SK-N-DZ (cell line): ENCODE data around the gene ARHGAP8.
"Not testable (repeated sequence)": the region's sequence is repeated elsewhere in the genome, so short reads cannot be mapped to it uniquely, and the experiment has no call there.

ENCODE experiments used
- DNase-seq: peaks from one replicate; pipeline ENCODE4 v3.0.0-alpha.2; 2015; ENCODE audit warnings: low spot score

ARHGAP8 gene

GRCh38 chr22:44765571-44766285, 13.4 kb downstream of the ARHGAP8 start:
- no peak for DNase-seq

DNA sequence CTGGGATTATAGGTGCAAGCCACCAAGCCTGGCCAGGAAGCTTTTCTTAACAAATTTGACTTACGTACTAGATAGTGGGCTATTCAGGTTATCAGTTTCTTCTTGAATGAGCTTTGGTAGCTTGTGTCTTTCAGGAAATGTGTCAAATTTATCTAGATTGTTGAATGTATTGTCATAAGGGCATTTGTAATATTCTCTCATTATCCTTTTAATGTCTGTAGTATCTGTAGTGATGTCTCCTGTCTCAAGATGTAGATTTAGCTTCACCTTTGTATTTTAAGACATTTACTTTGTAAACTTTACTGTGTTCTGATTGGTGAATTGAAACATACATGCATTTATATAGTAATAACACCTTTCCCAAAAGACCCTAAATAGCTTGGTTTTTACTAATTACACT, 20.7 kb downstream of the ARHGAP8 start:
- no peak for DNase-seq

DNA sequence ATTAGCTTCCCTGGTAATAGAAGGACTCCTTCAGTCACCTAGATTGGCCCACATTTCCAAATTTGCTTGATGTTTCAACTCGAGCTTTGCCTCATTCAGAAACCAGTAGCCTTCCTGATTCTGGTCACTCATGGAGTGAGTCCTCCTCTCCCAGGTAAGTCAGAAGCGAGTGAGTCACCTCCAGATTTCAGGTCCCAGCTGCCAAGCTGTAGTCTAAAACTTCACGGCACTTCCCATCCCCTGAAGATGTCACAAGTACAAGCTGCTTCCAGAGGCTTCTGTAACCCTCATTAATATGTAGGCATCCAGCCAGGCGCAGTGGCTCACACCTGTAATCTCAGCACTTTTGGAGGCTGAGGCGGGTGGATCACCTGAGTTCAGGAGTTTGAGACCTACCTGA, 23.5 kb downstream of the ARHGAP8 start:
- no peak for DNase-seq

- DNase-seq = no peak
Observed at GRCh38 chr22:44776605-44777363, 24.4 kb downstream of the ARHGAP8 start.

- no peak for DNase-seq
Observed at GRCh38 chr22:44777364-44777755, 25.0 kb downstream of the ARHGAP8 start.

- no peak for DNase-seq
Observed at GRCh38 chr22:44780876-44781449, 28.6 kb downstream of the ARHGAP8 start.

DNA sequence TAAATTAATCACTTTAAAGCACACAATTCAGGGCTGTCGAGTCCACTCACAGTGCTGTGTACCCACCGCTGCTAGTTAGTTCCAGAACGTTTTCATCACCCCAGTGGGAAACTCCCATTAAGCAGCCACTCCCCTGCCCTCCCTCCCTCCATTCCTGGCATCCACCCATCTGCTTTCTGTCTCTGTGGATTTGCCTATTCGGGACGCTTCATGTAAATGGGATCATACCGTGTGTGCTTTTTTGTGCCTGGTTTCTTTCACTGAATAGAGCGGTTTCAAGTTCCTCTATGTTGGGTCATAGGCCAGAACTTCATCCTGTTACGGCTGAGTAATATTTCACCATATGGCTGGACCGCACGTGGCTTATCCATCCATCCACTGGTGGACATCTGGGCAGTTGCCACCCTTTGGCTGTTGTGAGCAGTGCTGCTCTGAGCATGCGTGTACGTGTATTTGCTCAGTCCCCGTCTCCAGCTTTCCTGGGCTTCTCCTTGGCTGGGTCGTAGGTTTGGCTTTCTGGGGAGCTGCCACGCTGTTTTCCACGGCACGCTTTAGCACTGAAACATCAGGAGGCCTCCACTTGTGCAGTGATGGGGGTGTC, 30.1 kb downstream of the ARHGAP8 start:
- DNase-seq = no peak

- DNase-seq = no peak
Observed at GRCh38 chr22:44783091-44783490, 30.7 kb downstream of the ARHGAP8 start.

GRCh38 chr22:44783581-44783980, 31.2 kb downstream of the ARHGAP8 start:
- DNase-seq = no peak

GRCh38 chr22:44786136-44786535, 33.8 kb downstream of the ARHGAP8 start:
- no peak for DNase-seq

GRCh38 chr22:44786610-44787009, 34.2 kb downstream of the ARHGAP8 start:
- no peak for DNase-seq

DNA sequence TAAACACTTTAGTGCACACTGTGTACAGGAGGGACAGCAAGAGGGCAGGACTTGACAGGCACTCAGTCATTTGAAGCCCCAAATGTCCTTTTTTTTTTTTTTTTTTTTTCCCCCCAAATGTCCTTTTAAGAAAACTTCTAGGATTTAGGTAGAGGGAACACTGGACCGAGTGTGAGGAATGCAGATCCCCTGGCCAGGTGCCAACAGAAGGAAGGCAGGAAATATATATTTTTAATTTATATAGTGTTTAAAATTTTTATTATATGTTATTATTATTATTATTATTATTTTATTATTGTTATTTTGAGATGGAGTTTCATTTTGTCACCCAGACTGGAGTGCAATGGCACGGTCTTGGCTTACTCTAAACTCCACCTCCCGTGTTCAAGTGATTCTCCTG, 35.5 kb downstream of the ARHGAP8 start:
- DNase-seq = no peak

GRCh38 chr22:44793106-44793505, 40.7 kb downstream of the ARHGAP8 start:
- DNase-seq = no peak

DNA sequence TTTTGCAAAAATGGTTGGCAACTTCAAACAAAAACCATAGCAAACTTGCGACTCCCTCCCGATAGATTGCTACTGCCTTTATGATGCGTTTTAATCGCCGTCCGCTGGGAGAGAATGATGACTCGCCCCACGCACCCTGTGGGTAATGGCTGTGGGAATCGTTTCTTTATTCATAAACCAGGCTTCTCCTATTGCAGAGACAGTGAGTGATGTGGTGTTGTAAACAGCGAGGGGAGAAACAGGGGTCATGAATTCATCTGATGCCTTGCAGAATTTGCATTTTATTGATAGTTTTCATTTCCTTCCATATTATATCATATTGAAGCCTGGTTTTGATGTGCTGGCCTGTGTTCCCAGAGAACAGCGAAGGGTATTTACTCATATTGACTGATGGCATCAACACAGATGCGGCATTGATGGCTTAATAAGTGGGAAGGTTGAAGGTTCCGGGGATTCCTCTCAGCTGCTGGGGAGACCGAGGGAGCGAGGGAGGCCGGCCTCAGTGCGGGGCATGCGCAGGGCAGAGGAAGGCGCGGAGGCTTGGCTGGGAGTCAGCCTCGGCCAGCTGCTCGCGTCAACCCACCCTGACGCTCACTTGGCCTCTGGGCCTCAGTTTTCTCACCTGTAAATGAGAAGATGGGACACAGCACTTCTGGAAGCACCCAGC, 41.3 kb downstream of the ARHGAP8 start:
- DNase-seq = no peak

GRCh38 chr22:44795701-44796630, 43.6 kb downstream of the ARHGAP8 start:
- DNase-seq = no peak

- DNase-seq = no peak
Observed at GRCh38 chr22:44797181-44797725, 44.9 kb downstream of the ARHGAP8 start.

DNA sequence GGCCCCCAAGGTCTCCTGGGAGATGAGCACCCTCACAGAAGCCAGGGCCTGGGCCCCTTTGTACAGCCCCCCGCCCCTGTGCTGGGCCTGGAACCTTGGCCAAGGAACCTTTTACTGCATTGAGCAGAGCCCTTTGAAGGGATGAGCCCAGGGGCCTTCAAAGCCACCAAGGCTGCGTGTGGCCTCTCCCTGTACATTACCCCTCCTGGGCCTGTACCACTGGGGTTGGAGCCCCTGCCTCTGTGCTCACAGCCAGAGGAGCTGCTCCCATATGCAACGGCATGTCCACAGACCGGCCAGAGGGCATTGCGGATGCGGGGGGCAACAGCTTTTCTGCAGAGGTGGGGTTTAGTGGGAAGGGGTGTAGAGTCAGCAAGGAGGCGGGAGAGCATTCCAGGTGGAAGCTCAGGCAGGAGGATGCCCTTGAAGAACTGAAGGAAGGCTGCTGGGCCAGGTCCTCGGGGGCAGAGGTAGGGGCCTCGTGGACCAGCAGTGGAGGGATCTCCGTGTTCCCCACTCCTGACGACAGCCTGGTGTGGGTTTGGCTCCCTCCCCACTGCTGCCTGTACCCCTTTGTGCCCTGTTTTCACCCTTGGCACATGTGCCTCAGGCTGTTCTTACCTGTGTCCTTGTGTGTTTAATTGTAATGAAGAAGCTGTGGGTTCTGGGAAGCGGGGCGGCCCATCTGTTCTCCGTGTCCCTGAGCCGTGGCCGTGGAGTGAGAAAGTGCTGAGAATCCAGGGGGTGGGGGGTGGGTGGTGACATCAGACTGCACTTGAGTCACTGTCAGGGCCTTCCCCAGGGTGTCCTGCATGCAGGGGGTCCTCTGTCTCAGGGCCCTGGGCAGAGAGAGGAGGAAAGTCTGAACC, 46.9 kb downstream of the ARHGAP8 start:
- DNase-seq = no peak

DNA sequence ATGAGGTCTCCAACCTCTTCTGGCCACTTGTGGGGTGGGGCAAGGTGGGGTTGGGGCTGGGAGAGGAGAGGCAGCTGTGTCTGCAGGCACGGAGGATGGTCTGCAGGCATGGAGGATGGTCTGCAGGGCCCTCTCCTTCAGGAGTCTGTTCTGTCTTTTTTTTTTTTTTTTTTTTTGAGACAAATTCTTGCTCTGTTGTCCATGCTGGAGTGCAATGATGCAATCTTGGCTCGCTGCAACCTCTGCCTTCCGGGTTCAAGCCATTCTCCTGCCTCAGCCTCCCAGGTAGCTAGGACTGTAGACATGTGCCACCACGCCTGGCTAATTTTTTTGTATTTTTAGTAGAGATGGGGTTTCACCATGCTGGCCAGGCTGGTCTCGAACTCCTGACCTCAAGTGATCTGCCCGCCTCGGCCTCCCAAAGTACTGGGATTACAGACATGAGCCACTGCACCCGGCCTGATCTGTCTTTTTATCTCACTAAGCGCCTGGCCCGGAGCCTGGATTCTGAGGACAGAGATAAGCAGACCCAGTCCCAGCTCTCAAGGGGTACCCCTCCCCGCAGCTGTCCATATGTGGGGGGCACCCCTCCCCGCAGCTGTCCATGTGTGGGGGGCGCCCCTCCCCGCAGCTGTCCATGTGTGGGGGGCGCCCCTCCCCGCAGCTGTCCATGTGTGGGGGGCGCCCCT, 47.7 kb downstream of the ARHGAP8 start:
- not testable (repeated sequence) for DNase-seq

GRCh38 chr22:44801476-44801875, 49.1 kb downstream of the ARHGAP8 start:
- DNase-seq = no peak
